NCI-H69 (cell line): ENCODE measurements around the gene VWCE.
"Not testable (repeated sequence)": the region's sequence is repeated elsewhere in the genome, so short reads cannot be mapped to it uniquely, and the experiment has no call there.

Experiments used
- DNase-seq: peaks from one replicate; lab custom pipeline; 2025; lab: John Stamatoyannopoulos, UW

Gene VWCE

DNA sequence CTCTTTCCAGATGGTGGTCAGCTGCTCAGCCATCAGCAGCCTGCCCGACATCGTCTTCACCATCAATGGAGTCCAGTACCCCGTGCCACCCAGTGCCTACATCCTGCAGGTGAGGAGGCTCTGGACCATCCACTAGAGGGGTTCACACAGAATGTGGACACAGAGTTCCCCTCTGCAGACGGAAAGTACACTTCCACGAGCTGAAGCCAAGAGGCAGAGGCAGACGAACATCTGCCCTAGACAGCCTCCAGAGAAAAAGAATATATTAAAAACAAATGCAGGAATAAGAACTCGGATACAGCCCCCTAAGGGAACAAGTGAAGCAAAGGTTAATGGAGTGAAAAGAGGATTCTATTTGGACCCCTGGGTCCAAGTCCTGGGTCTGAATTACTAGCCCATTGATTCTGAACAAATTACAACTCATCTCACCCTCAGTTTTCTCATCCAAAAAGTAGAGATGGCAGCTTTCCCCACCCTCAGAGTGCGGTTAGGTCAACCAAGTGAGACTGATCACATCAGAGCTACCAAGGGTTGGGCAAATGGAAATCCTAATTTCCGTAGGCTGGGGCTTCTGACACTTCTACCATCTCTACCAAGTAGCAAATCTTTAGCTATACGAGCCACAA lies 83.7 kb downstream of the VWCE start:
- not testable (repeated sequence) for DNase-seq

DNA sequence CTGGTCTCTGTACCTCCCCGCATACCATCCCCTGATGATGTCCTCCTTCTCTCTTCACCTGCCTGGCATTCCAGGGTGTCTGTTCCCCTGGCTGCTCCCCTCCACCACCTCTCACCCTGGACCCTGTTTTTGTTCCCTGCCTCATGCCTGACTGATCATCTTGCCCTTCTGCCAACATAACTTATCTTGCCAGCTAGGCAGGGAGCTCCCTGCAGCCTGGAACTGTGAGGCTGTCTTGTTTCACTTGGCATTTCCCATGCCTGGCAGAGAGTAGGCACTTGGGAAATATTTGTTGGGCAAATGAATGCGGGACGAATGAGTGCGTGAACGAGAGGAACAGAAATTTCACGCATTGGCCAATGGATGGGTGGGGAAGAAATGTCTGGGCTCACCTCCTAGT lies 84.5 kb downstream of the VWCE start:
- not testable (repeated sequence) for DNase-seq
